H1 (cell line): Measurements from ENCODE around the gene AP2B1. TPM values are rescaled to one million over a fixed set of nuclear protein-coding genes. Genes with fewer than 3 reads are reported as not detected.

ENCODE experiments used
- CTCF ChIA-PET: fragments of 300-600 bp; sonication (Branson Sonifier 250); formaldehyde crosslinking; loops from one replicate; lab custom pipeline; 2021; ENCODE audit not compliant: partially characterized antibody; lab: Charles Lee
- POLR2A ChIA-PET: fragments of 300-600 bp; sonication (Branson Sonifier 250); formaldehyde crosslinking; loops from one replicate; lab custom pipeline; 2021; ENCODE audit warnings: inconsistent platforms; ENCODE audit not compliant: partially characterized antibody; lab: Charles Lee
- DNase-seq, 2 experiments: peaks; one replicate each; pipeline versions ENCODE4 v3.0.0 to v3.0.0-alpha.2; 2010 to 2022; ENCODE audit warnings: low spot score in 2 of 2, low read depth in 1 of 2, mixed read lengths in 1 of 2
- FAIRE-seq: peaks from 2 replicates; lab custom pipeline; 2011; peaks lifted over from hg19 to GRCh38; lab: Jason Lieb, UNC
- H2AFZ ChIP-seq: 2 replicates; pipeline ENCODE4 v1.8.1; 2012; ENCODE audit warnings: low read length, inconsistent platforms
- H2AK5ac ChIP-seq: 2 replicates; pipeline ENCODE4 v1.6.1; 2013; ENCODE audit warnings: low read depth, low read length
- H2BK120ac ChIP-seq: replicated peaks from 2 replicates; pipeline ENCODE3; 2013; ENCODE audit warnings: low read depth, low read length, inconsistent platforms
- H2BK12ac ChIP-seq: 2 replicates; pipeline ENCODE4 v1.6.1; 2013; ENCODE audit warnings: low read depth, low read length
- H2BK15ac ChIP-seq: 2 replicates; pipeline ENCODE4 v1.6.1; 2013; ENCODE audit warnings: low read length
- H2BK20ac ChIP-seq: 2 replicates; pipeline ENCODE4 v1.6.1; 2013; ENCODE audit warnings: low read length
- H2BK5ac ChIP-seq: 2 replicates; pipeline ENCODE4 v1.6.1; 2013; ENCODE audit warnings: low read depth, low read length
- H3K14ac ChIP-seq: 2 replicates; pipeline ENCODE4 v1.6.1; 2013; ENCODE audit warnings: inconsistent platforms; ENCODE audit not compliant: insufficient read length
- H3K18ac ChIP-seq: 2 replicates; pipeline ENCODE4 v1.6.1; 2013; ENCODE audit warnings: low read length; ENCODE audit errors: extremely low read depth
- H3K23ac ChIP-seq: 2 replicates; pipeline ENCODE4 v1.6.1; 2013; ENCODE audit warnings: inconsistent platforms; ENCODE audit not compliant: insufficient read length
- H3K23me2 ChIP-seq: 2 replicates; pipeline ENCODE4 v1.6.1; 2013; ENCODE audit warnings: low read depth, low read length
- H3K27ac ChIP-seq: 2 replicates; pipeline ENCODE4 v1.6.1; 2011; ENCODE audit warnings: low read depth, low read length, inconsistent platforms
- H3K27me3 ChIP-seq, 4 experiments: replicated peaks in 1 of 4; 1 replicate in 1 of 4; 2 replicates in 3 of 4; pipeline versions ENCODE4 v1.6.1 to v1.8.1; 2011 to 2013; ENCODE audit warnings: low read length in 3 of 4, mild to moderate bottlenecking in 3 of 4, inconsistent platforms in 2 of 4, mixed read lengths in 2 of 4, moderate library complexity in 1 of 4; ENCODE audit not compliant: control insufficient read depth in 3 of 4, insufficient read depth in 3 of 4; ENCODE audit errors: extremely low read depth in 1 of 4
- H3K36me3 ChIP-seq, 4 experiments: 2 replicates each; pipeline versions ENCODE4 v1.6.1 to v1.8.1; 2011 to 2013; ENCODE audit warnings: mild to moderate bottlenecking in 4 of 4, low read length in 3 of 4, moderate library complexity in 2 of 4, control low read depth in 1 of 4, inconsistent platforms in 1 of 4; ENCODE audit not compliant: insufficient read depth in 4 of 4, control insufficient read depth in 2 of 4
- H3K4ac ChIP-seq: replicated peaks from 2 replicates; pipeline ENCODE3; 2013; ENCODE audit warnings: low read length, low read depth, mixed read lengths, inconsistent platforms; ENCODE audit not compliant: insufficient read length
- H3K4me1 ChIP-seq, 4 experiments: replicated peaks in 1 of 4; 1 replicate in 1 of 4; 2 replicates in 3 of 4; pipeline versions ENCODE4 v1.6.1 to v1.8.1; 2011 to 2013; ENCODE audit warnings: low read length in 3 of 4, inconsistent platforms in 2 of 4, mixed read lengths in 1 of 4; ENCODE audit not compliant: insufficient read depth in 4 of 4, control insufficient read depth in 3 of 4
- H3K4me2 ChIP-seq, 2 experiments: 2 replicates each; pipeline versions ENCODE4 v1.6.1 to v1.8.1; 2011 to 2013; ENCODE audit warnings: low read depth in 2 of 2, low read length in 2 of 2, control low read depth in 1 of 2, inconsistent platforms in 1 of 2, mild to moderate bottlenecking in 1 of 2; ENCODE audit not compliant: insufficient read depth in 1 of 2
- H3K4me3 ChIP-seq, 4 experiments: fragments of 200-600, 300-600 bp in 1 of 4; sonication (generic), shearing (Covaris generic), sonication (Bioruptor Twin) in 1 of 4; 2 replicates each; pipeline versions ENCODE4 v1.5.1 to v1.8.1; 2011 to 2016; ENCODE audit warnings: low read length in 4 of 4, low read depth in 3 of 4, control low read depth in 2 of 4, inconsistent platforms in 2 of 4, mild to moderate bottlenecking in 2 of 4, mixed read lengths in 1 of 4, moderate library complexity in 1 of 4; ENCODE audit not compliant: insufficient read depth in 2 of 4; ENCODE audit errors: extremely low read depth in 1 of 4
- H3K56ac ChIP-seq: replicated peaks from 2 replicates; pipeline ENCODE3; 2013; ENCODE audit warnings: low read depth, mild to moderate bottlenecking, mixed read lengths, low read length, inconsistent platforms; ENCODE audit not compliant: insufficient read length
- H3K79me1 ChIP-seq: 2 replicates; pipeline ENCODE4 v1.6.1; 2013; ENCODE audit warnings: low read depth, low read length, control low read depth
- H3K79me2 ChIP-seq, 2 experiments: 2 replicates each; pipeline versions ENCODE4 v1.6.1 to v1.8.1; 2012 to 2013; ENCODE audit warnings: low read length in 2 of 2, mild to moderate bottlenecking in 2 of 2, inconsistent platforms in 1 of 2; ENCODE audit not compliant: insufficient read depth in 2 of 2, control insufficient read depth in 1 of 2
- H3K9ac ChIP-seq, 4 experiments: replicated peaks in 1 of 4; 1 replicate in 1 of 4; 2 replicates in 3 of 4; pipeline versions ENCODE4 v1.6.1 to v1.8.1; 2011 to 2013; ENCODE audit warnings: low read depth in 3 of 4, low read length in 3 of 4, control low read depth in 2 of 4, mild to moderate bottlenecking in 2 of 4, moderate library complexity in 2 of 4, inconsistent platforms in 1 of 4; ENCODE audit errors: extremely low read depth in 1 of 4
- H3K9me3 ChIP-seq, 2 experiments: 2 replicates each; pipeline versions ENCODE4 v1.6.1 to v1.8.1; 2012 to 2013; ENCODE audit warnings: mild to moderate bottlenecking in 2 of 2, moderate library complexity in 2 of 2, control low read depth in 1 of 2, inconsistent platforms in 1 of 2, low read depth in 1 of 2, low read length in 1 of 2, mixed read lengths in 1 of 2; ENCODE audit not compliant: insufficient read depth in 2 of 2
- H4K20me1 ChIP-seq, 2 experiments: replicated peaks in 1 of 2; 2 replicates each; pipeline versions ENCODE3 to v1.8.1; 2011 to 2013; ENCODE audit warnings: inconsistent platforms in 2 of 2, low read length in 2 of 2, mild to moderate bottlenecking in 1 of 2; ENCODE audit not compliant: insufficient read depth in 2 of 2, control insufficient read depth in 1 of 2
- H4K5ac ChIP-seq: 2 replicates; pipeline ENCODE4 v1.6.1; 2013; ENCODE audit warnings: low read length, low read depth, mixed read lengths, inconsistent platforms; ENCODE audit not compliant: insufficient read length
- H4K8ac ChIP-seq: 2 replicates; pipeline ENCODE4 v1.8.0; 2013; ENCODE audit warnings: mild to moderate bottlenecking, moderate library complexity, low read length, inconsistent platforms; ENCODE audit not compliant: insufficient read depth; ENCODE audit errors: extremely low read depth
- H4K91ac ChIP-seq: replicated peaks from 2 replicates; pipeline ENCODE3; 2013; ENCODE audit warnings: low read length, mixed read lengths, inconsistent platforms; ENCODE audit not compliant: insufficient read length
- BCL11A ChIP-seq, 2 experiments: IDR thresholded peaks; one replicate each; pipeline ENCODE4 v1.6.1; 2011; ENCODE audit warnings: low read depth in 2 of 2, low read length in 2 of 2, mild to moderate bottlenecking in 2 of 2
- BRCA1 ChIP-seq: IDR thresholded peaks from 2 replicates; pipeline ENCODE4 v1.6.1; 2012; ENCODE audit warnings: low read depth, low read length, improper control_type of control experiment
- CREB1 ChIP-seq: IDR thresholded peaks from 2 replicates; pipeline ENCODE4 v1.6.1; 2012; ENCODE audit warnings: inconsistent platforms
- CTBP2 ChIP-seq: IDR thresholded peaks from 2 replicates; pipeline ENCODE4 v1.7.0; 2011; ENCODE audit warnings: borderline replicate concordance, mild to moderate bottlenecking, moderate library complexity, mixed read lengths, low read length; ENCODE audit not compliant: insufficient read depth, insufficient read length
- E2F6 ChIP-seq: IDR thresholded peaks from 2 replicates; pipeline ENCODE4 v1.6.1; 2012; ENCODE audit warnings: inconsistent platforms
- JUND ChIP-seq: IDR thresholded peaks from 2 replicates; pipeline ENCODE4 v1.6.1; 2011; ENCODE audit warnings: mild to moderate bottlenecking, improper control_type of control experiment, low read length
- KDM4A ChIP-seq: IDR thresholded peaks from one replicate; pipeline ENCODE4 v1.7.1; 2012; ENCODE audit warnings: low read depth, mild to moderate bottlenecking, moderate library complexity, low read length, inconsistent platforms; ENCODE audit not compliant: severe bottlenecking
- MAX ChIP-seq: IDR thresholded peaks from 2 replicates; pipeline ENCODE4 v1.6.1; 2012; ENCODE audit warnings: inconsistent platforms
- POU5F1 ChIP-seq: IDR thresholded peaks from 2 replicates; pipeline ENCODE4 v1.6.1; 2011; ENCODE audit warnings: low read depth, mild to moderate bottlenecking, low read length, moderate library complexity
- RAD21 ChIP-seq, 2 experiments: IDR thresholded peaks in 1 of 2; conservative IDR thresholded peaks in 1 of 2; 2 replicates each; pipeline ENCODE4 v1.6.1; 2011; ENCODE audit warnings: low read depth in 2 of 2, low read length in 2 of 2, improper control_type of control experiment in 1 of 2, inconsistent platforms in 1 of 2, mild to moderate bottlenecking in 1 of 2, moderate library complexity in 1 of 2
- RFX5 ChIP-seq: IDR thresholded peaks from 2 replicates; pipeline ENCODE4 v1.6.1; 2011; ENCODE audit warnings: low read depth, low read length, improper control_type of control experiment, borderline replicate concordance
- USF2 ChIP-seq: IDR thresholded peaks from 2 replicates; pipeline ENCODE4 v1.6.1; 2011; ENCODE audit warnings: low read length, improper control_type of control experiment
- WGBS, 2 experiments: shearing (Covaris generic) in 1 of 2; methylation state at CpG; one replicate each; pipeline versions ENCODE4 v1.1.6 to v1.1.7; 2013 to 2015; ENCODE audit warnings: low lambda C conversion rate in 2 of 2, mixed read lengths in 2 of 2, inconsistent platforms in 1 of 2, low coverage in 1 of 2, missing lambda C conversion rate in 1 of 2; ENCODE audit not compliant: insufficient replicate concordance in 2 of 2, insufficient coverage in 1 of 2, insufficient read length in 1 of 2; ENCODE audit errors: extremely low coverage in 1 of 2, missing lambda C conversion rate in 1 of 2; 5-methylcytosine and 5-hydroxymethylcytosine counted together
- polyA plus RNA-seq, 7 experiments: library from polyadenylated mRNA; depleted of rRNA in 3 of 7; stranded (reverse) in 5 of 7; unstranded in 2 of 7; fragments of >200 nt in 5 of 7; fragments of 200-250 nt in 2 of 7; gene quantifications; 1 replicate in 5 of 7; 2 replicates in 1 of 7; 4 replicates in 1 of 7; pipeline versions ENCODE4 v1.2.1 to v1.2.3, GENCODE V29; 2011 to 2013; ENCODE audit warnings: missing spikeins in 2 of 7, mixed read lengths in 2 of 7
- total RNA-seq: library from RNA; stranded (reverse); fragmentation: NEBNext Ultra II Directional; extraction: Animal tissue kit (Norgen Biotek cat#: 25700); gene quantifications from 2 replicates; pipeline ENCODE4 v1.2.1, GENCODE V29; 2021

Gene AP2B1
- total and polyA plus RNA-seq, 2 of the 8 experiments (the other 6 are each of a cell fraction or from before 2014, with no cell fraction given), result 95.5 to 199 TPM

GRCh38 chr17:35605678-35606077, 18.6 kb downstream of the AP2B1 start:
- no peak overlapping the region for H3K4me2 ChIP-seq
- H3K27ac ChIP-seq, result no peak overlapping the region
- no peaks in the 10 kb centered on the region for H3K4me1 ChIP-seq
- no peaks in the 10 kb centered on the region for H3K27me3 ChIP-seq
- peaks cover 14 to 67% (median 34%) of the 10 kb centered on the region in 4 experiments for H3K36me3 ChIP-seq
- ChIA-PET CTCF (interaction anchor here (0.9 to 1.3 kb wide), 3 partner anchors 13 to 199 kb away, joined by 3 to 4 read pairs (median 3); no protein-coding TSS in a partner anchor), POLR2A (interaction anchor here (1.2 to 1.3 kb wide), 2 partner anchors 11 to 22 kb away, joined by 3 read pairs; no protein-coding TSS in a partner anchor)
- H3K4ac ChIP-seq, result no peak overlapping the region
- H3K9me3 ChIP-seq, result no peaks in the 10 kb centered on the region
- H3K79me2 ChIP-seq, result no peaks in the 10 kb centered on the region
- no peak overlapping the region for H3K18ac ChIP-seq
- no peak overlapping the region for H2AFZ ChIP-seq
- H2BK12ac ChIP-seq, result no peak overlapping the region
- H3K9ac ChIP-seq, result no peak overlapping the region
- no peak for TF ChIP-seq CTBP2
- no peak for TF ChIP-seq BRCA1
- no peak for TF ChIP-seq JUND
- no peak for TF ChIP-seq KDM4A
- TF ChIP-seq RAD21 (IDR thresholded peaks at IDR 0.05 in 1 of 2, conservative IDR thresholded peaks at IDR 0.05 in 1 of 2; ENCODE audit: low read depth in 2 of 2, low read length in 2 of 2), result no peak
- TF ChIP-seq USF2, result no peak
- TF ChIP-seq E2F6, result no peak
- no peak for TF ChIP-seq CREB1
- TF ChIP-seq RFX5, result no peak
- no peak for TF ChIP-seq BCL11A (IDR thresholded peaks at IDR 0.05; ENCODE audit: low read depth in 2 of 2, low read length in 2 of 2)
- no peak for TF ChIP-seq MAX
- no peak for TF ChIP-seq POU5F1
- H2AK5ac ChIP-seq, result no peak overlapping the region
- peaks cover 2 to 3% of the 10 kb centered on the region in 2 experiments for H4K20me1 ChIP-seq
- no peak overlapping the region for H3K56ac ChIP-seq
- H2BK5ac ChIP-seq, result no peak overlapping the region
- H3K79me1 ChIP-seq, result no peaks in the 10 kb centered on the region
- H2BK15ac ChIP-seq, result no peak overlapping the region
- H4K5ac ChIP-seq, result no peak overlapping the region
- DNase-seq, result no peak
- H3K23ac ChIP-seq, result no peak overlapping the region
- no peak overlapping the region for H4K8ac ChIP-seq
- H3K23me2 ChIP-seq, result no peaks in the 10 kb centered on the region
- no peak overlapping the region for H3K14ac ChIP-seq
- H3K4me3 ChIP-seq, result no peak overlapping the region
- H2BK120ac ChIP-seq, result no peak overlapping the region
- no peak overlapping the region for H2BK20ac ChIP-seq
- no peak overlapping the region for H4K91ac ChIP-seq
- WGBS, 2 experiments, result 97% methylated on average over 2 of the region's 2 CpGs; no CpG with 5 or more reads in 1 of the 2 experiments
- FAIRE-seq, result no peak
